Measurements from ENCODE around the gene RPL9. TPM values are rescaled to one million over a fixed set of nuclear protein-coding genes. Genes with fewer than 3 reads are reported as not detected.

The RPL9 gene
- total and polyA plus RNA-seq, 8 donors: 964 to 4,990 (median 2,844) TPM

DNA sequence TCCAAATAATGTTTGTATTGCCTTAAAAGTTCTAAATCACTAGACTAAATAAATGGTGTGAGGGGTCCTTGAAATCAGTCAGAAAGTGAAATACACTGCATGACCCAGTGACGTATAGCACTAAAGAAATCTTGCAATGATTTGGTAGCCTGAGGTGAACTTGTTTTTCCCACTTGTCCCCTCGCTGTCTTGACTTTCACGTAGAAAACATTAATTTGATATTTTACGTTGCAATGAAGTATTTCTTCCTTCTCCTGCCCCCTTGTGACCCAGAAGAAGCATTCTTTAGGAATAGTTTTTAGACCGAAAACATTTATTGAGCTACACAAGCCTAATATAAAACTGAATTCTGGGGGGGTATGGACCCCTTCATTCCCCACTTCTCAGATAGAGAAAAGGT, 48.3 kb downstream of the RPL9 start:
- Histone ChIP-seq H3K36me3 (no peaks in the 10 kb centered on the region), H3K9me3 (no peaks in the 10 kb centered on the region), H3K4me3 (no peak overlapping the region), H3K4me1 (peaks cover 0 to 8% (median 4%) of the 10 kb centered on the region in 4 donors), H3K27ac (no peak overlapping the region), H3K27me3 (peaks cover 0 to 3% (median 0%) of the 10 kb centered on the region in 3 donors)
- no peak for DNase-seq
- intact Hi-C loops (cut with DNase I; ENCODE audit: low total_unique reads): no loop called here
- 52 to 67% (median 61%) methylated on average over 5 of the region's 5 CpGs for WGBS, 5 donors
- TF ChIP-seq EP300 (IDR thresholded peaks at IDR 0.05) (no peak), CTCF (IDR thresholded peaks at IDR 0.05) (no peak), POLR2A (IDR thresholded peaks at IDR 0.05) (no peak)

- intact Hi-C loops (cut with DNase I; ENCODE audit: low total_unique reads): no loop called here
- DNase-seq: no peak
- H3K36me3 ChIP-seq: no peaks in the 10 kb centered on the region
- WGBS, 5 donors: 29 to 63% (median 49%) methylated on average over 1 of the region's 1 CpG
- H3K4me3 ChIP-seq: no peak overlapping the region
- H3K9me3 ChIP-seq: no peaks in the 10 kb centered on the region
- no peak overlapping the region for H3K27ac ChIP-seq
- H3K27me3 ChIP-seq: peaks cover 0 to 3% (median 0%) of the 10 kb centered on the region in 3 donors
- TF ChIP-seq POLR2AphosphoS5 (IDR thresholded peaks at IDR 0.05) (no peak), CTCF (IDR thresholded peaks at IDR 0.05) (no peak), EP300 (IDR thresholded peaks at IDR 0.05) (no peak), POLR2A (IDR thresholded peaks at IDR 0.05) (no peak)
- H3K4me1 ChIP-seq: peaks cover 0 to 8% (median 4%) of the 10 kb centered on the region in 4 donors
Measured at GRCh38 chr4:39407584-39407885, 51.2 kb downstream of the RPL9 start.

- 31 to 46% (median 37%) methylated on average over 12 of the region's 12 CpGs for WGBS, 5 donors
- peaks cover 0 to 8% (median 4%) of the 10 kb centered on the region in 4 donors for H3K4me1 ChIP-seq
- no peaks in the 10 kb centered on the region for H3K9me3 ChIP-seq
- peaks cover 0 to 3% (median 0%) of the 10 kb centered on the region in 3 donors for H3K27me3 ChIP-seq
- no peaks in the 10 kb centered on the region for H3K36me3 ChIP-seq
- intact Hi-C loops (cut with DNase I; ENCODE audit: low total_unique reads): no loop called here
- H3K4me3 ChIP-seq: peak within 1 kb of the TSS in 2 of 4 donors; percentile 8 to 15
- TF ChIP-seq EP300 (IDR thresholded peaks at IDR 0.05) (no peak), POLR2AphosphoS5 (IDR thresholded peaks at IDR 0.05) (no peak), POLR2A (IDR thresholded peaks at IDR 0.05) (no peak), CTCF (IDR thresholded peaks at IDR 0.05) (no peak)
- DNase-seq: peak in 1 of 2 donors; percentile 63
- H3K27ac ChIP-seq: no peak within 1 kb of the TSS
Measured at GRCh38 chr4:39406763-39407583, 51.7 kb downstream of the RPL9 start, which contains the start of gene KLB. Gene KLB (plus strand): TSS chr4:39406930. CDS start chr4:39406950, 20 bp downstream.

Small RNA genes within 50 kb of the gene (small RNA-seq; reads per million reads assigned to genes)
- gene MIR5591: 0 reads per million in 4 donors
- 0 reads per million in 4 donors for gene RF00019

Other genes starting within 250 kb of the RPL9 start
- gene RFC1, start 92.6 kb downstream of the RPL9 start, total RNA-seq: 100 to 1,000 TPM in 1 of 5 donors, 10 to 100 TPM in 4; 13.6 to 127 (median 51.8) TPM
- gene RFC1, start 92.6 kb downstream of the RPL9 start, polyA plus RNA-seq: 10 to 100 TPM in 2 of 3 donors, 1 to 10 TPM in 1; 9.1 to 12.5 (median 10.8) TPM
- under 1 TPM in 1 of 5 donors, not detected in 4; 0.18 TPM for gene KLB, start 52.0 kb downstream of the RPL9 start, total RNA-seq
- under 1 TPM; 0.06 to 0.61 (median 0.10) TPM for gene KLB, start 52.0 kb downstream of the RPL9 start, polyA plus RNA-seq
- 10 to 100 TPM; 12.3 to 36.2 (median 16.1) TPM for gene LIAS, start 134 bp upstream of the RPL9 start, total RNA-seq
- gene LIAS, start 134 bp upstream of the RPL9 start, polyA plus RNA-seq: 10 to 100 TPM; 10.4 to 31.9 (median 21.2) TPM
- gene UGDH, start 68.5 kb upstream of the RPL9 start, total RNA-seq: 100 to 1,000 TPM in 2 of 5 donors, 10 to 100 TPM in 3; 26.3 to 161 (median 95.0) TPM
- gene UGDH, start 68.5 kb upstream of the RPL9 start, polyA plus RNA-seq: 10 to 100 TPM; 14.6 to 30.2 (median 24.2) TPM
- gene SMIM14, start 179.9 kb upstream of the RPL9 start, total RNA-seq: 10 to 100 TPM; 11.1 to 72.9 (median 24.0) TPM
- gene SMIM14, start 179.9 kb upstream of the RPL9 start, polyA plus RNA-seq: 10 to 100 TPM; 16.4 to 83.6 (median 41.4) TPM
- gene UBE2K, start 239.2 kb upstream of the RPL9 start, total RNA-seq: 100 to 1,000 TPM in 1 of 5 donors, 10 to 100 TPM in 3, 1 to 10 TPM in 1; 7.0 to 187 (median 68.3) TPM
- gene UBE2K, start 239.2 kb upstream of the RPL9 start, polyA plus RNA-seq: 10 to 100 TPM; 23.8 to 30.1 (median 24.1) TPM